ENCODE results near the gene PTPRN2.

The PTPRN2 gene

GRCh38 chr7:158572000-158572828 is 15.4 kb downstream of the PTPRN2 start:
- 0 out of 2 replicates have a peak, but pooled peaks have one; percentile 17 for TF ChIP-seq CTCF (IDR thresholded peaks at IDR 0.05; ENCODE audit: control insufficient read depth, extremely low read depth, insufficient read depth)
- no peak for DNase-seq (ENCODE audit: low read depth)
- H3K4me3 ChIP-seq (ENCODE audit: low read depth, low read length): no peak overlapping the region

GRCh38 chr7:158570449-158571170 is 17.0 kb downstream of the PTPRN2 start:
- no peak for DNase-seq (ENCODE audit: low read depth)
- no peak overlapping the region for H3K4me3 ChIP-seq (ENCODE audit: low read depth, low read length)
- no peak for TF ChIP-seq CTCF (IDR thresholded peaks at IDR 0.05; ENCODE audit: control insufficient read depth, extremely low read depth, insufficient read depth)

- no peak for DNase-seq (ENCODE audit: low read depth)
- no peak overlapping the region for H3K4me3 ChIP-seq (ENCODE audit: low read depth, low read length)
- TF ChIP-seq CTCF (IDR thresholded peaks at IDR 0.05; ENCODE audit: control insufficient read depth, extremely low read depth, insufficient read depth): no peak
Observed at GRCh38 chr7:158569858-158570323, 17.7 kb downstream of the PTPRN2 start.

GRCh38 chr7:158568974-158569857 is 18.4 kb downstream of the PTPRN2 start:
- no peak overlapping the region for H3K4me3 ChIP-seq (ENCODE audit: low read depth, low read length)
- no peak for DNase-seq (ENCODE audit: low read depth)
- no peak for TF ChIP-seq CTCF (IDR thresholded peaks at IDR 0.05; ENCODE audit: control insufficient read depth, extremely low read depth, insufficient read depth)

GRCh38 chr7:158567153-158567603 is 20.4 kb downstream of the PTPRN2 start:
- TF ChIP-seq CTCF (IDR thresholded peaks at IDR 0.05; ENCODE audit: control insufficient read depth, extremely low read depth, insufficient read depth): no peak
- DNase-seq (ENCODE audit: low read depth): no peak
- H3K4me3 ChIP-seq (ENCODE audit: low read depth, low read length): no peak overlapping the region

GRCh38 chr7:158564663-158565035 is 23.0 kb downstream of the PTPRN2 start:
- no peak for DNase-seq (ENCODE audit: low read depth)
- no peak overlapping the region for H3K4me3 ChIP-seq (ENCODE audit: low read depth, low read length)
- no peak for TF ChIP-seq CTCF (IDR thresholded peaks at IDR 0.05; ENCODE audit: control insufficient read depth, extremely low read depth, insufficient read depth)

Measured in LNCaP clone FGC (cell line).